Measurements from ENCODE around the gene SRP68.
A peak's percentile ranks its signal among the peaks of the same experiment; 100 is the strongest.

SRP68 gene

DNA sequence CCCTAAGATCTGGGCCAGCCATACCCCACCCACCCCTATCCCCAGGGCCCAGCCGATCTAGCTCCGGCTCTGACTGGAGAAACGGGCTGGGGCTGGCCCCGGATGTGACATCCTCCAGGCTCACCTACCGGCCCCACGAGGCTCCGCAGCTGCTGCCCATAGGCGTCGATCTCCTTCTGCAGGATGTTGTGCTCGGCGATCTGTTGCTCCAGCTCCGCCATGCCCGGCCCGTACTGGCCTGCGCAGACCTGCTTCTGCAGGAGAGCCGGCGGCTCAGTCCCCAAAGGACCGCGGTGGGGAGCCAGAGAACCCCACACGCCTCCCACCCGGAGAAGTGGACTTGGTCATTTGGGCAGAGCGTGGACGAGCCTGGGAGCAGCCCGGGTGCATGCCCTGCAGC is 50.0 kb downstream of the SRP68 start:
- ChIA-PET POLR2A (ENCODE audit: low non-redundant PET) (interaction anchor here (0.6 kb wide), 1 partner anchor 282 kb away, joined by 6 read pairs; no protein-coding TSS in a partner anchor), CTCF (no interaction called here)
- no peak overlapping the region for H3K27ac ChIP-seq
- no peak for TF ChIP-seq CTCF (conservative IDR thresholded peaks at IDR 0.05; ENCODE audit: low read depth)
- DNase-seq (ENCODE audit: low spot score): no peak

- ChIA-PET CTCF (interaction anchor here (1.0 to 1.7 kb wide), 2 partner anchors 20 to 260 kb away, joined by 3 to 9 read pairs; partner anchors contain the start of gene CDK3), POLR2A (ENCODE audit: low non-redundant PET) (no interaction called here)
- TF ChIP-seq CTCF (conservative IDR thresholded peaks at IDR 0.05; ENCODE audit: low read depth): no peak
- DNase-seq (ENCODE audit: low spot score): no peak
- H3K27ac ChIP-seq: no peak overlapping the region
These were observed 52.4 kb downstream of the SRP68 start for GRCh38 chr17:76019833-76020467.

GRCh38 chr17:76018801-76019200 is 53.5 kb downstream of the SRP68 start:
- no peak for TF ChIP-seq CTCF (conservative IDR thresholded peaks at IDR 0.05; ENCODE audit: low read depth)
- H3K27ac ChIP-seq: peak overlapping the region; percentile 11; the same call in 1 of the 2 replicates
- DNase-seq (ENCODE audit: low spot score): no peak
- ChIA-PET POLR2A (ENCODE audit: low non-redundant PET) (no interaction called here), CTCF (interaction anchor here (1.7 kb wide), 1 partner anchor 261 kb away, joined by 9 read pairs; no protein-coding TSS in a partner anchor)

- no peak for DNase-seq (ENCODE audit: low spot score)
- ChIA-PET POLR2A (ENCODE audit: low non-redundant PET) (no interaction called here), CTCF (interaction anchor here (1.0 kb wide), 1 partner anchor 262 kb away, joined by 3 read pairs; no protein-coding TSS in a partner anchor)
- no peak overlapping the region for H3K27ac ChIP-seq
- no peak for TF ChIP-seq CTCF (conservative IDR thresholded peaks at IDR 0.05; ENCODE audit: low read depth)
These were observed 54.0 kb downstream of the SRP68 start for GRCh38 chr17:76018340-76018680.

- H3K27ac ChIP-seq: 0 out of 2 replicates have a peak overlapping the region, but pooled peaks have one; percentile 2
- ChIA-PET CTCF (interaction anchor here (1.0 kb wide), 1 partner anchor 262 kb away, joined by 3 read pairs; no protein-coding TSS in a partner anchor), POLR2A (ENCODE audit: low non-redundant PET) (no interaction called here)
- no peak for DNase-seq (ENCODE audit: low spot score)
- TF ChIP-seq CTCF (conservative IDR thresholded peaks at IDR 0.05; ENCODE audit: low read depth): no peak
These were observed 54.6 kb downstream of the SRP68 start for GRCh38 chr17:76017481-76018339.

DNA sequence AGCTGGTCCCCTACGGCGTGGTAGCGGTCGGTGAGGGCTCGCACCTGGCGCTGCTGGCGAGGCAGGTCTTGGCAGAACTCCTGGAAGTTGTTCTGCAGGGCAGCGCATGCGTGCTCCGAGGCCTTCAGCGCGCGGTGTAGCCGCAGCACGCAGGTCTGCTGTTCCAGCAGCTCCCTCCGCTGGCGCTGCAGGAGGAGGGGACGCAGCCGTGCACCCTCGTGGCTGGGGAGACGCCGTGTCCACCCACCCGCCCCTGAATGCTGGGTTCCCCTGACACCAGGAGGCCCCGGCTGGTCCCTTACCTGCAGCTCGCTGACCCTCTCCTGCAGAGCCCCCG is 57.4 kb downstream of the SRP68 start:
- ChIA-PET CTCF (interaction anchor here (0.6 to 1.6 kb wide), 11 partner anchors 10 to 399 kb away, joined by 3 to 20 read pairs (median 5); no protein-coding TSS in a partner anchor), POLR2A (ENCODE audit: low non-redundant PET) (no interaction called here)
- no peak for TF ChIP-seq CTCF (conservative IDR thresholded peaks at IDR 0.05; ENCODE audit: low read depth)
- no peak for DNase-seq (ENCODE audit: low spot score)
- no peak overlapping the region for H3K27ac ChIP-seq
